GM19463 (cell line): ENCODE measurements around the gene BMP2K.
"Not testable (repeated sequence)": the region's sequence is repeated elsewhere in the genome, so short reads cannot be mapped to it uniquely, and the experiment has no call there.

ENCODE experiments used
- ATAC-seq: cut with Tn5 transposase; IDR thresholded peaks from one replicate; pipeline ENCODE4 v1.9.1; 2021; ENCODE audit warnings: mild to moderate bottlenecking, moderate library complexity; ENCODE audit not compliant: unreplicated experiment

The BMP2K gene

DNA sequence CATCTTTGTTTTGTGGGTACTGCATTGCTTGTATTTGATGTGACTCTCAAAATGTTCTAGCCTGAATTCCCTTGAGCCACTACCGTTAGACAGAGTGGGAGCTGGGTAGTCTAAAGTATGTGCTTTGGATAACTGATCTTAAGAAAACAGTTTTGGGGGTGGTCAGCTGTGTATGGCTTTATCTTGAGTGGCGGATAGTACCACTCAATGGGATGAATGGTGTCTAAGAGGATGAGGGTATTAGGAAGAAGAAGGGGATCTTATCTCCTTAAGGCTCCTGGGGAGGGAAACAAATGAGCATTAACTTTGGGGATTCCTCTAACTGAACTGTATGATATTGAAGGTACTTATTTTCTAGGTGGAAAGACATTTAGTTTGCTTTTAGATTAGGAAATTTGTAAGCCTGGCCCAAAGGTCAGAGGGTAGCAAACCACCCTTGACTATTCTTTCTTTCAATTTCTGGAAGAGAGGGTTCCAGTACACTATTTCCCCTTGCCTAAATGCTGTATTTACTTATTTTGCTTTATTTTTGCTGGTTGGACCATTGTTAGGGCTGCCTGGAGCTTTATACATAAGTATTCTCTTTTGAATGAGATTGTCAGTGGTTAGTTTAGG lies 11.3 kb downstream of the BMP2K start:
- no peak for ATAC-seq

DNA sequence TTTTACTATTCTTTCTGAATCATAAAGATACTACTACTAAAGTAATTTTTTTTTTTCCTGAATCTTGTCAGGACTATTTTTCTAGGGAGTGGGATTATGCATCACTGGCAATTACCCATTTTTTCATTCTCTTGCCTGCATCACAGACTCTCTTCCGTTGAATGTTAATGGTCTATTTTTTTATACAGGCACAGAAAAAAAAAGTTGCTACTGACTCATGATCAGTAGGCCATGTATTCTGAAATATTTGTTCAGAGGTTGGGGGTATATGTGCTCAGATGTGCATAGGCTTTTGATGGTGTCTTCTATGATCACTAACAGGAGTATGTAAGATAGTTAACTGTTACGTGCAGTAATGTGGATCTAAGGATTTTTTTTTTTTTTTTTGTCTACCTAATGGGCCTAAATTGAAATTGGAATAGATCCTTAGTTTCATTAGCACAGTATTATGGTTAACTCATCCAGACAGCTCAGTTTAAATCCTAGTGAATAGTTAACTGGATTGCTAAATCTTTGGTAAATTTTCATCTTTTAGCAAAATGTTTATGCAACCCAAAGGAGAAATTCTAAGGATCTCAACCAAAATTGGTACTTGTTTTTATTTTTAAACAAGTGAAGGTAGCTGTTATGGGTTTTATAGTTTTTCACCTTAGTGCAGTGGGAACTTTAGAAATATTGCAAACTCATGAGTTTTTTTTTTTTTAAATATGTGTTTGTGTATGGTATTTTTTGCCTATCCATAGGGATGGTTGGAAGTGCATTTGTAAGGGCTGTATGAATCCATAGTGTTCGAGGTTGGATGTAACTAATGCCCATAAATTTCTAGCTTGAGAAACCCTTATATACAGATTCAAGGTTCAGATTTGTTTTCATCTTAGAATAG lies 12.1 kb downstream of the BMP2K start:
- no peak for ATAC-seq

DNA sequence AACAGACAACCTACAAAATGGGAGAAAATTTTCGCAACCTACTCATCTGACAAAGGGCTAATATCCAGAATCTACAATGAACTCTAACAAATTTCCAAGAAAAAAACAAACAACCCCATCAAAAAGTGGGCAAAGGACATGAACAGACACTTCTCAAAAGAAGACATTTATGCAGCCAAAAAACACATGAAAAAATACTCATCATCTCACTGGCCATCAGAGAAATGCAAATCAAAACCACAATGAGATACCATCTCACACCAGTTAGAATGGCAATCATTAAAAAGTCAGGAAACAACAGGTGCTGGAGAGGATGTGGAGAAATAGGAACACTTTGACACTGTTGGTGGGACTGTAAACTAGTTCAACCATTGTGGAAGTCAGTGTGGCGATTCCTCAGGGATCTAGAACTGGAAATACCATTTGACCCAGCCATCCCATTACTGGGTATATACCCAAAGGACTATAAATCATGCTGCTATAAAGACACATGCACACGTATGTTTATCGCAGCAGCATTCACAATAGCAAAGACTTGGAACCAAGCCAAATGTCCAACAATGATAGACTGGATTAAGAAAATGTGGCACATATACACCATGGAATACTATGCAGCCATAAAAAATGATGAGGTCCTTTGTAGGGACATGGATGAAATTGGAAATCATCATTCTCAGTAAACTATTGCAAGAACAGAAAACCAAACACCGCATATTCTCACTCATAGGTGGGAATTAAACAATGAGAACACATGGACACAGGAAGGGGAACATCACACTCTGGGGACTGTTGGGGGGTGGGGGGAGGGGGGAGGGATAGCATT lies 19.7 kb downstream of the BMP2K start:
- not testable (repeated sequence) for ATAC-seq

DNA sequence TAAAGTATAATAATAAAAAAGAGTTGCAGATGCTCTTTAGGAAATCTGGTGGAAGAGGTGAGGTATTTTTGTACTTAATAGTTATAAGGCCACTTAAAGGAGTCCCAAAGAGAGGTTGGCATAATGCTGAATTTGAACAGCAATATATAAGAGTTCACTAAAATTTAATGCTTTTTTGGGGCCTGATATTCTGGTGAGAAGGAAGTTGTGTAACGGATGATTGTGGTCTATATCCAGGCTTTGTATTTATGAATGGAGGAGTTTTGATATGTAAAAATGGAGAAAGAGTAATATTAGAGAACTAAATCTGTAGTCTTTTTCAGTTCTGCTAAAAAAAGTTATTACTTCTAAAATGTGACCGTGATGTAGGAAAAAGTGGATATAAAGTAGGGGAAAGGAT lies 20.4 kb downstream of the BMP2K start:
- ATAC-seq: no peak

DNA sequence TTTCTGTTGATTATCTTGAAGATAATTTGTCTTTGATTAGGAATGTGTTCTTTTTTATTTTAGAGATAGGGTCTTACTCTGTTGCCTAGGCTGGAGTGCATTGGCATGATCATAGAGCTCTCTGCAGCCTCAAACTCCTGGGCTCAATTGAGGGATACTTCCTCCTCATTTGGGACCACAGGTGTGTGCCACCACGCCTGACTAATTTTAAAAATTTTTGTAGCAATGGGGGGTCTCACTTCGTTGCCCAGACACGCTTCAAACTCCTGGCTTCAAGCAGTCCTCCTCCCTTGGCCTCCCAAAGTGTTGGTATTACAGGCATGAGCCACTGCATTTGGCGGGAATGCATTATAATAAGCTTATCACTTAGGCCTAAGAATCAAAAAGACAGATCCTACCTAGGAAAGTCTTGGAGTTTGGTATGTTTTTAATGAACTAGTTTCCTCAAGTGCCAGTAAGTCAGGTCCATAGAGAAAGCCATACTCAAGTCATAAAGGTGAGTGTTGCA lies 21.7 kb downstream of the BMP2K start:
- ATAC-seq: no peak

DNA sequence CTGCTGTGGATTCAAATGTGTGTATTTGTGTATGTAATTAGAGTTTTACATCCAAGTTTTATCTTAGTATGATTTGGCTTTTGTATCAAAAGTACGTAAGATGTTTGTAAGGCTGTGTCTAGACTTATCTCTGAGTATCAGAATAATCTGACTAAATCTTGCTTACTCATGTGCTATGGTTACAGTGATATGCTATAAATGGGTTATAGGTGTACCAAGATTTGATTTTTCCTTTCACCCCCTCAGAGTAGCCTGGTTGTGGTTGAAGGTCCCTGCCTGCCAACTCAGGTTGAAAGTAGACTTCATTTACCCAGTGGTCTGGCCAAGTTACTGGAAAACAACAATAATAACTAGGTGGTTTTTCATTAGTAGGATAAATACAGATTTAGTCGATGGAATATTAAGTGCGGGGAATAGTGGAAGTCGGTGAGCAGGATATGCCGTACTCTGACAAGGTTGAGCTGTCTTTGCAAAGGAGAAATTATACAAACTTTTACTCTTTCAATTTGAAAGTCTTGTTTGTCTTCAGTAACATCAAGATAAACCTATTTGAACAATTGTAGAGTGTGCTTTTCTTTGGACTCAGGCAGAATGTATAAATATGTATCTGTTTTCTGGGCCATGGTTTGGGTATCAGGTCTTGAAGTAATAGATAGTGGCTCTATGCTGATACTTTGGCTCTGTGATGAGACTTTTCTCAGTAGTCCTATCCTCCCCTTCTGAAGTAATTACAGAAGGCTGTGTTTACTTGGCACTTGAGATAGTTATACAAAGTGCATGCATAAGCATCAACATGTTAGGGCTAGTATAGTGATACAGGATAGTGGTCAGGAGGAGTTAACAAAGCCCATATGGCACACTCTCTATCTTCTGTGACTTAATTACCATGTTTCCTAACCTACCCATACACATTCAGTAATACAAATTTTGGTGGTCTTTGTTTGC lies 23.7 kb downstream of the BMP2K start:
- ATAC-seq: peak; percentile 71

DNA sequence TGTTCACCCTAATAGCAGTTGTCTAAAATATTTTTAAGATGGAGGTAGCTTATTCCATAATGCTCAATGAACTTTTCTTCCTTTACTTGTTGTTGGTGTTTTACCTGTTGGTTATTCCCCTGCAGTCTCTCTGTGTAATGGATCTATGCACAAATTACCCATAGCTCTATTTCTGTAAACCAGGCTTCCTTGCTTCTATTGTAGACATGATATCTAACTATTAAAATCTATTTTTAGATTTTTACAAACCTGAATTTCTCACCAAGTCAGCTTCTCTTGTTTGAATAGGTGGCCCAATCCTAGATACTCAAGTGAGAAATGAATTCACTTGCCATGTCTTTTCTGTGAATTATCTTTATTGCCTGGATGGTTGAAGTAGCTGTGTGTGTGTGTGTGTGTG lies 24.8 kb downstream of the BMP2K start:
- ATAC-seq: no peak

DNA sequence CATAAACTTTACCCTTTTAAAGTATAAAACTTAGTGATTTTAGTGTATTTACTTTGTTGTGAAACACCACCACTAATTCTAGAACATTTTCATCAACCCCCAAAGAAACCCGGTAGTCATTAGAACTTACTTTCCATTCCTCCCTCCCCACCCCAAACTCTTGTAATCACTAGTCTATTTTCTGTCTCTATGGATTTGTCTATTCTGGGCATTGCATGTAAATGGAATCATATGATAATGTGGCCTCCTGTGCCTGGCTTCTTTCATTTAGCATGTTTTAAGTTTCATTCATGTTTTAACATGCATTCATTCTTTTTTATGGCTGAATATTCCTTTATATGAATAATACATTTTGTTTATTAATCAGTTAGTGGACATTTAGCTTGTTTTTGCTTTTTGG lies 27.8 kb downstream of the BMP2K start:
- no peak for ATAC-seq

DNA sequence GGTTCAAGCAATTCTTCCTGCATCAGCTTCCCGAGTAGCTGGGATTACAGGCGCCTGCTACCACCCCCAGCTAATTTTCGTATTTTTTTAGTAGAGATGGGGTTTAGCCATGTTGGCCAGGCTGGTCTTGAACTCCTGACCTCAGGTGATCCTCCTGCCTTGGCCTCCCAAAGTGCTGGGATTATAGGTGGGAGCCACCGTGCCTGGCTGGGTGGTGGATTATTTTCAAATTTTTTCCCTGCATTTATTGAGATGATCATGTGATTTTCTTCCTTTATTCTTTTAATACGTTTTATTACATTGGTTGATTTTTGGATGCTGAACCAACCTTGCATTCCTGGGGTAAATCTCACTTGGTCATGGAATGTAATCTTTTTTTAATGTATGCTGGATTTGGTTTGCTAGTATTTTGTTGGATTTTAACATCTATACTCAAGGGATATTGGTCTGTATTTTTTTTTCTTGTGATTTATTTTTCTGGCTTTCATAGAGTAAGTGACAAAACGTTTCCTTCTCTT lies 30.9 kb downstream of the BMP2K start:
- no peak for ATAC-seq

DNA sequence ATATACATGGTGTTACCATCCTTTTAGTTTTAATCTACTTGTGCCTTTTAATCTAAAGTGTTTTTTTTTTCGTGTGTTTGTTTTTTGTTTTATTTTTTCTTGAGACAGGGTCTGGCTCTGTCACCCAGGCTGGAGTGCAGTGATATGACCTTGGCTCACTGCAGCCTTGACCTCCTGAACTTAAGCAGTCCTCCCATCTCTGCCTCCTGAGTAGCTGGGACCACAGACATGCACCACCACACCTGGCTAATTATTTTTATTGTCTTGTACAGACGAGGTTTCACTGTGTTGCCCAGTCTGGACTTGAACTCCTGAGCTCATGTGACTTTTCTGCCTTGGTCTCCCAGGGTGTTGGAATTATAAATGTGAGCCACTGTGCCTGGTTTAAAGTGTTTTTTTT lies 33.1 kb downstream of the BMP2K start:
- ATAC-seq: no peak

DNA sequence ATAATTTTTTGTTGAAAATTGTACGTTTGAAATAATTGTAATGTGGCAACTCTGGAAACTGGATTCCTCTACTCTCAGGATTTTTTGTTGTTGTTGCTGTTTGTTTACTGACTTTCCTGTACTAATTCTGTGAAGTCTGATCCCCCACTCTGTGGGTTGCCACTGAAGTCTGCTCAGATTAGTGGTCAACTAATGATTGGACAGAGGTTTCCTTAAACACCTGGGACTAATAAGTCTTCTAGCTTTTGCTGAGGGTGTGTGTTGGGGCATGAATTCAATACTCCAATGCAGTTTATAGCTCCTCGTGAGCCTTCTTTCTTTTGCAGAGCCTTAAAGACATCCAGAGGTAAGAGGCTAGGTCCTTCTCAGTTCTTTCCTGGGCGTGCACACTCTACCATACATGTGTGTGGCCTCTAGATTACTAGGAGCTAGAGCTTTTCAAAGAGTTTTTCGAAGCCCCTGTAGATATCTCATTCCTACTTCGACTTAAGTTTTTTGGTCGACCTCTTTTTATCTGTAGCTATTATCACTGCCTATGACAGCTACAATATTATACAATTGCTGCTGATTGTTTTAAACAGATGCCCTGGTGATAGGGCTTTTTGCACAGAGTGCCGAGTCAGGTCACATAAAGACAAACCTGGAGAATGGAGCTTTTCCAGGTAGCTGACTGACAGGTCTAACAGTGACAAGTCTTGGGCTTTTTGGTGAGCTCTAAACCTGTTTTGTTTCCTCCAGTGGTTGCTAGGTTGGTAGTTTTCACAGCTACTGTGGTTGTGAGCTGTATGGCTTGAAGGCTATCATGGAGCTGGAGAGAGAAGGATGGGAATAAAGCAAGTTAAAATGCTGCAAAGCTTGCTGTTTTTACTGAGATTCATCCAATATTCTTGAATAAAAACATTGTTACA lies 34.0 kb downstream of the BMP2K start:
- no peak for ATAC-seq

DNA sequence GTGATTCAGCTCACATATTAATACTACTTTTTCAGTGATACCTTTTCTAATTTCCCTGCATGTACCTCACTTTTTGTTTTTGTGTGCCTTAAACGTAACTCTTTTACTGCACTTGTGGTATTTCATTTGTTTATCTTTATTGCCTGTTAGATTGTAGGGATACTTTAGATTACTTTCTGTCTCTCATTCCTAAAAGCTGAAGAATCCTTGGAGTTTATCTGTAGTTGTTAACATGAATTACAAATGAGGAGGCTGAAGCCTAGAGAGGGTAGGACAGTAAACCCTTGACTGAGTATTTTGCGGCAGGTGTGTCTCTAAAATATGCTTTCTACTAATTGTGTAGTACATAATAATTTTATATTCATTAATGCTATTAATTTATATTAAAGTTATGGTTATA lies 34.9 kb downstream of the BMP2K start:
- ATAC-seq: no peak

DNA sequence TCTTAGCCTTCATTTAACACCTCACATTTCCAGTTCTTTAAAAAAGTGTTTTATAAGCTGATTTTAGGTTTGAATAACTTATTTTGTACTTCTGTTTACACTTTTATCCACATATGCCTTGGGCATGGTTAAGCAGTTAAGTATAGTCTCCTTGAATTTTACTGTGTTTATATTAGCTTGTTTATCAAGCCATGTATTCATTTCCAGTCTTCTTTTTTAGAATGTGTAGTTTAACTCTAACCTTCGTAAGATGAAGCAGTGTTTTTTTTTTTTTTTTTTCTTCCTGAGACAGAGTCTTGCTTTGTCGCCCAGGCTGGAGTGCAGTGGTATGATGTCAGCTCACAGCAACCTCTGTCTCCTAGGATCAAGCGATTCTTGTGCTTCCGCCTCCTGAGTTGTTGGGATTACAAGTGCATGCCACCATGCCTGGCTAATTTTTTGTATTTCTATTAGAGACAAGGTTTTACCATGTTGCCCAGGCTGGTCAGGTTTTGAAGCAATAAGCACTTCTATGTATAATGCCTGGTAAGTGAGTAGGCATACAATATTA lies 42.5 kb downstream of the BMP2K start:
- ATAC-seq: no peak

DNA sequence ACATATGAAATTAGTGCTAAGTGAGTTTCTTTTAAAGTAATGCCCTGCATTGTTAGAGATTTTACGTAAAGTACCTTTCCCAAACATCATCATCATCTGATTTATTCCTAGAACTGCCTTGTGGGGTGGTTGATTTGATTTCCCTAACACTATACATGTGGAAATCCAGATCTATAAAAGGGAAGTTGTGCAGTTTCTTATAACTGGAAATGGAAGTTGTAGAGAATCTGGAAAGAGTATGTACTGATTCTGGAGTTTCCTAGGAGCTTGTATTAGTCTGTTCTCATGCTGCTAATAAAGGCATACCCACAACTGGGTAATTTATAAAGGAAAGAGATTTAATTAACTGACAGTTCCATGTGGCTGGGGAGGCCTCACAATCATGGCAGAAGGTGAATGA lies 47.9 kb downstream of the BMP2K start:
- ATAC-seq: no peak

DNA sequence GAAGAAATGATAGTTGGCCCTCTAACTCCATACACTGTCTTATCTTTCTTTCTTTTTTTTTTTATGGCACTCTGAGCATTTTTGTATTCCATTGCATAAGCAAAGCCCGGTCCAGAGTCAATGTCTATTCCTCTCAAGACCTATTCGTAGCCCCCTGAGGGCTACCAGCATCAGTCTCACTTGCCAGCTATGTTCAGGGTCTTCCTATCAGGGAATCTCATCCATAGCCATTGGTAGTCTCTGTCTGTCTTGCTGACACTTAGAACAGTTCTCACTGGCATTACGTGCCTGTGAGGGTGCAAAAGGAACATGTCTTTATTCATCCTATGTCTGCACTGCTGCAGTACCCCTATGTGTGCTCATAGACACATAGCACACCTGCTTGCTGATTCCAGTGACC lies 51.0 kb downstream of the BMP2K start:
- ATAC-seq: no peak

DNA sequence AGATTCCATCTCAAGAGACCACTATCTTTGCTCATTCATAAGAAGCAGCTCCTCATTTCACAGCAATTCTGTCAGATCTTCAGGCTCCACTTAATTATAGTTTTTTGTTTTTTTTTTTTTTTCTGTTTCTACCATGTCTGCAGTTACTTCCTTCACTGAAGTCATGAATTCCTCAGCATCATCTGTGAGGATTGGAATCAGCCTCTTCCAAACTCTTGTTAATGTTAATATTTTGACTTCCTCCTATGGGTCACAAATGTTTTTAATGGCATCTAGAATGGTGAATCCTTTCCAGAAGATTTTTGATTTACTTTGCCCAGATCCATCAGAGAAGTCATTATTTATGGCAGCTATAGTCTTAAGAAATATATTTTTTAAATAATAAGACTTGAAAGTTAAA lies 53.1 kb downstream of the BMP2K start:
- ATAC-seq: no peak

DNA sequence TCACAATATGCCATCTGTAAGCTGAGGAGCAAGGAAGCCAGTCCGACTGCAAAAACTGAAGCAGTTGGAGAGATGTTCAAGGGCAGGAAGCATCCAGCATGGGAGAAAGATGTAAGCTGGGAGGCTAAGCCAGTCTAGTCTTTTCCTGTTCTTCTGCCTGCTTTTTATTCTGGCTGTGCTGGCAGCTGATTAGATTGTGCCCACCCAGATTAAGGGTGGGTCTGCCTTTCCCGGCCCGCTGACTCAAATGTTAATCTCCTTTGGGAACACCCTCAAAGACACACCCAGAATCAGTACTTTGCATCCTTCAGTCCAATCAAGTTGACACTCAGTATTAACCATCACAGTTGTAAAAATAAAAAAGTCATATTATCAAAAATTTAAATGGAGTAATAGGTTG lies 63.5 kb downstream of the BMP2K start:
- not testable (repeated sequence) for ATAC-seq

DNA sequence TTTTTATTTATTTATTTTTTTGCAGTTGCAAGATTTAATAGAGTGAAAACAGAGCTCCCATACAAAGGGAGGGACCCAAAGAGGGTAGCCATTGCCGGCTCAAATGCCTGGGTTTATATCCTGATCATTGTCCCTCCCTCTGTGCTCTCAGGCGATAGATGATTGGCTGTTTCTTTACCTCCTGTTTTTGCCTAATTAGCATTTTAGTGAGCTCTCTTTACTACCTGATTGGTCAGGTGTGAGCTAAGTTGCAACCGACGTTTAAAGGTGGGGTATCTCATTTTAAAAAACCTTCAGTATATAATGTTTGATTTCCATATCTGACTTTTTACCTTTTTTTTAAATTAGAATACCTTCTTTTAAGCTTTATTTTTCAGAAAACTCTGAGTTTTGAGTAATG lies 64.1 kb downstream of the BMP2K start:
- not testable (repeated sequence) for ATAC-seq

DNA sequence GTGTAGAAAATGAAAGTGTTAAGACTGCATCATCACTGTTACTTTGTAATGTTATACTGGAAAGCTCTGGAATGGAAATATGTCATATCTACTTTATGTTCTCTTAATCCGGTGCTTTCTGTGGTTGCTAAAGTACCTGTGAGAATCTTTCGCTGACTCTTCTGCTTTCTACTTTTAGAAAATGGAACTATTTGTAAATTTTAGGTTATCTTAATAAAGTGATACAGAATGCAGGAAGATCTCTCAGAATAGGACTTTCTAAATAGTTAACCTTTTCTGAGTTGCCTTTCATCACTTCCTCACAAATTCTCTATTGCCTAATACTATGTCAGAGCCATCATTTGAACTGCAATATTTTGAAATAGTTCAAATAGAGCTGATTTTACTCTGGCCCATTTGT lies 69.3 kb downstream of the BMP2K start:
- ATAC-seq: peak; percentile 90
